Nephron (organoid): ENCODE results near the gene MYT1.

Experiments
- H3K27ac Mint-ChIP-seq, 3 experiments: 2 replicates each; pipeline ENCODE4 v1.8.0; 2020; ENCODE audit warnings: mixed read lengths in 3 of 3, mild to moderate bottlenecking in 2 of 3, moderate library complexity in 1 of 3
- H3K27me3 Mint-ChIP-seq: 2 replicates; pipeline ENCODE4 v1.8.0; 2021; ENCODE audit warnings: low read depth, mild to moderate bottlenecking, moderate library complexity, mixed read lengths
- H3K36me3 Mint-ChIP-seq: 2 replicates; pipeline ENCODE4 v1.8.0; 2020; ENCODE audit warnings: low read depth, mixed read lengths
- H3K4me1 Mint-ChIP-seq: 2 replicates; pipeline ENCODE4 v1.8.0; 2020; ENCODE audit warnings: mixed read lengths
- H3K4me3 Mint-ChIP-seq, 3 experiments: 2 replicates each; pipeline ENCODE4 v1.8.0; 2020; ENCODE audit warnings: mild to moderate bottlenecking in 3 of 3, mixed read lengths in 3 of 3, moderate library complexity in 2 of 3
- H3K9me3 Mint-ChIP-seq: 2 replicates; pipeline ENCODE4 v1.8.0; 2020; ENCODE audit warnings: mixed read lengths
- TF ChIP-seq, protein P1 (sequence below), 3 experiments: fragments of 200-600 bp; sonication (generic); IDR thresholded peaks; one replicate each; pipeline ENCODE4 v1.5.0; 2021; ENCODE audit warnings: antibody characterized with exemption in 3 of 3; ENCODE audit not compliant: unreplicated experiment in 3 of 3

MYT1 gene

DNA sequence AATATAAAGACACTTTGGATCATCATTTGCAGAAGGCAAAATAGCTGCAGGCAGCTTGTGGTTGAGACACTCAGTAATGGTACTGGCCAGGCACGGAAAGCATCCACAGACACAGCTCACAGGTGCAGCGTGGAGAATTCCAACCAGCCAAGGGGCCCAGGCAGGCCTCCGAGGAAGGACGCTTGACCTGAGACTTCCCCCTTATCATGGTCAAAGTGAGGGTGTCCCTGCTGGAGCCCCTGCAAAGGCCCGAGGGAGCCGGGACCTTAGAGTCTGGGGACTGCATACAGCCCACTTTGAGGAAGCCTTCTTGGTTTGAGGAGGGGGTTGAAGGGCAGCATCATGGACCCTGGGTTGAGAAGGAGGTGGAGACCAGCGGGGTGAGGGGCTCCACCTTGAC, 15.1 kb upstream of the MYT1 start:
- H3K9me3 Mint-ChIP-seq = peaks cover 5% of the 10 kb centered on the region
- no peak overlapping the region for H3K27ac Mint-ChIP-seq
- no peaks in the 10 kb centered on the region for H3K36me3 Mint-ChIP-seq
- peaks cover 19% of the 10 kb centered on the region for H3K27me3 Mint-ChIP-seq
- no peak overlapping the region for H3K4me3 Mint-ChIP-seq
- no peaks in the 10 kb centered on the region for H3K4me1 Mint-ChIP-seq
- TF ChIP-seq, protein P1, sequence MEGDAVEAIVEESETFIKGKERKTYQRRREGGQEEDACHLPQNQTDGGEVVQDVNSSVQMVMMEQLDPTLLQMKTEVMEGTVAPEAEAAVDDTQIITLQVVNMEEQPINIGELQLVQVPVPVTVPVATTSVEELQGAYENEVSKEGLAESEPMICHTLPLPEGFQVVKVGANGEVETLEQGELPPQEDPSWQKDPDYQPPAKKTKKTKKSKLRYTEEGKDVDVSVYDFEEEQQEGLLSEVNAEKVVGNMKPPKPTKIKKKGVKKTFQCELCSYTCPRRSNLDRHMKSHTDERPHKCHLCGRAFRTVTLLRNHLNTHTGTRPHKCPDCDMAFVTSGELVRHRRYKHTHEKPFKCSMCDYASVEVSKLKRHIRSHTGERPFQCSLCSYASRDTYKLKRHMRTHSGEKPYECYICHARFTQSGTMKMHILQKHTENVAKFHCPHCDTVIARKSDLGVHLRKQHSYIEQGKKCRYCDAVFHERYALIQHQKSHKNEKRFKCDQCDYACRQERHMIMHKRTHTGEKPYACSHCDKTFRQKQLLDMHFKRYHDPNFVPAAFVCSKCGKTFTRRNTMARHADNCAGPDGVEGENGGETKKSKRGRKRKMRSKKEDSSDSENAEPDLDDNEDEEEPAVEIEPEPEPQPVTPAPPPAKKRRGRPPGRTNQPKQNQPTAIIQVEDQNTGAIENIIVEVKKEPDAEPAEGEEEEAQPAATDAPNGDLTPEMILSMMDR (IDR thresholded peaks at IDR 0.05; ENCODE audit: unreplicated experiment in 3 of 3) = no peak

DNA sequence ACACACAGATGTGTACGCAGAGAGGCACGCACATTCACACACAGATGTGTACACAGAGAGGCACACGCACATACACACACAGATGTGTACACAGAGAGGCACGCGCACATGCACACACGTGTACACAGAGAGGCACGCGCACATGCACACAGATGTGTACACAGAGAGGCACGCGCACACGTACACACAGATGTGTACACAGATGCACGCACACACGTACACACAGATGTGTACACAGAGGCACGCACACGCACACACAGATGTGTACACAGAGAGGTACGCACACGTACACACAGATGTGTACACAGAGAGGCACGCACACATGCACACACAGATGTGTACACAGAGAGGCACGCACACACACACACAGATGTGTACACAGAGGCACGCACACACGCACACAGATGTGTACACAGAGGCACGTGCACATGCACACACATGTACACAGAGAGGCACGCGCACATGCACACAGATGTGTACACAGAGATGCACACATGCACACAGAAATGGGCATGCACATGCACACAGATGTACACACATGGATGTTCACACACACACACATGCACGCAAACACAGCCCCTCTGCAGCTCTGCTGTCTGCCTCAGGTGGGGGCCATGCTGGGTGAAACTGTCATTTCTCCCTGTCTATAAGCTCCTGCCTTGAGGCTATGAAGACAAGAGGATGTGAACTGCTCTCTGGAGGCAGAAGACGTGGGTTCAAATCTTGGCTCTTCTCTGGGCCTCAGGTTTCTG, 14.3 kb upstream of the MYT1 start:
- no peak overlapping the region for H3K27ac Mint-ChIP-seq
- H3K9me3 Mint-ChIP-seq = peaks cover 2% of the 10 kb centered on the region
- TF ChIP-seq, protein P1 (IDR thresholded peaks at IDR 0.05; ENCODE audit: unreplicated experiment in 3 of 3) = no peak
- H3K4me1 Mint-ChIP-seq = no peaks in the 10 kb centered on the region
- H3K27me3 Mint-ChIP-seq = peaks cover 19% of the 10 kb centered on the region
- H3K4me3 Mint-ChIP-seq = no peak overlapping the region
- H3K36me3 Mint-ChIP-seq = no peaks in the 10 kb centered on the region

DNA sequence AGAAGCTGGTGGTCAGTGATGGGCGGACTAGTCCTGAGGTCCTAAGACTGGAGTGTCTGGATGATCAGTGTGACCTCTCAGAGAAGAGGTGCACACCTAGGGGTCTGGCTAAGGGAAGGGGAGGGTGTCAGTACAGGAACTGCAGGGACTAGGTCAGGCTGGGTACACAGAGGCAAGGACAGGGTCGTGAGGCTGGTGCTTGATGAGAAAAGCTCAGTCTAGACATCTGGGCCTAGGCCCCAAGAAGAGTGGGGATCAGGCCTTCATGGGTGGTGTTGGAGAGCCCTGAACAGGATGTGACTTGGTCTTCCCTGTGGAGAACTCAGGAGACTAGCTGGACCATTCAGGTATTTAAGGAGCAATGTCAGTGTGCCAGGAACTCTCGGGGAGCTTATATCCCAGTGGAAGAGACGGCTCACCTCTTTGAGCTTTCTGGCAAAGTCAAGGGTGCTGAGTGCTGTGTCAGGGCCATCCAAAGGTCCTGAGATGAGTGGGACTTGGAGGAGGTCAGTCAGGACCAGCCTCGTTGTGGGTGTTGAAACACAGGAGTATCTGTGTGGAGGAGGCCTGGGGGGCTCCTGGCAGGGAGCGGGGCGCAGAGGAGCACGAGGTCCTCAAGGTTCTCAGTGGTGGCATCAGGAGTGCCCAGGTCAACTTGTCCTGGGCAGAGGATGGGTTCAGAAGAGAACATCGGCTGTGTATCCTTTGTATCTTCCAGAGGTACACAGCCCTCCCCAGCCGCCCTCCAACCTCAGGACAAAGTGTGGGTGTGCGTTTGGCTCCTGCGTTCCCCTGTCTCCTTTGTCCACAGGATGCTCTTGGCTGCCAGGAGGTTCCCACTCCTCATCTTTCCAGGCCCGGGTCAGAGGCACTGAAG, 13.3 kb upstream of the MYT1 start:
- Mint-ChIP-seq H3K27me3 (peaks cover 24% of the 10 kb centered on the region), H3K36me3 (no peaks in the 10 kb centered on the region), H3K9me3 (no peaks in the 10 kb centered on the region), H3K4me1 (no peaks in the 10 kb centered on the region), H3K4me3 (no peak overlapping the region), H3K27ac (no peak overlapping the region)
- TF ChIP-seq, protein P1 (IDR thresholded peaks at IDR 0.05; ENCODE audit: unreplicated experiment in 3 of 3) = no peak

DNA sequence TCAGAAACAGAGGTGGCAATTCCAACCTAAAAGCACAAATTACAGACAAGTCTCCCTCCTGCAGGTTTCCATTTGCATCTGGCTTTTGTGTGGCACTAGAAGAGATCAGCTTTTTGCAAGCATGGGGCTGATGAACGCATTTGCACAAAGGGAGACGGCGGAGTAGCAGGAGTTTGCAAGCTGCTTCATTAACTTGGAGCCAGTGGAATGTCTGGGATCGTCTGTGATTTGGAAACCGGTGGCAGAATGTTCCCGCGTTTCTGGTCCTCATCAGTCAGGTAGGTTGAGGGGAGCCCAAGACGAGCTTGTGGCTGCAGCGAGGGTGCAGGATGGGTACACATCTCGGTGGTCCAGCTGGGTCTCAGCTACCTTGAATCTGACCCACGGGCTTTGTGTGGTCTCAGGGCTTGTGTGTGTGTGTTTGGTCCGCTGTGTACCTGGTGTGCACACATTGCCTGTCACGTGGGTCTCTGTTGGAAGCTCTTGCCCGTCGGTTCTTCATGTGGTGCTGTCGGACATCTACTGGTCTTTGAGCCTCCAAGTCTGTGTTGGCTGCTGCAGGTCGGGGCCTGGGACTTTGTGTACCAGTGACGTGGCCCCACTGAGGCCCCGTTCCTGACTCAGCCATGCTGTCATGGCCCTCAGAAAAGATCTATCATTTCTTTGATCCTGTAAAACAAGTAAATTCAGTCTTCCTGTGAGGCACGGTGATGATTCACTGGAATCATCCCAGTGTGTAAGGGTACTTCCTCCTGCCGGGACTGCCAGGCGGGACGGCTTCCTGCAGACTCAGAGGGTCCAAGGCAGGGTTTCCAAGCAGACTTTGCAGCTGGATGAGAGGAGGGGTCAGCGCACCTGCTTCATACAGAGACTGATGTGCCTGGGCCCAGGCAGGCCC, 12.4 kb upstream of the MYT1 start:
- H3K27me3 Mint-ChIP-seq = peaks cover 24% of the 10 kb centered on the region
- H3K4me1 Mint-ChIP-seq = no peaks in the 10 kb centered on the region
- no peaks in the 10 kb centered on the region for H3K36me3 Mint-ChIP-seq
- no peaks in the 10 kb centered on the region for H3K9me3 Mint-ChIP-seq
- TF ChIP-seq, protein P1 (IDR thresholded peaks at IDR 0.05; ENCODE audit: unreplicated experiment in 3 of 3) = no peak
- no peak overlapping the region for H3K4me3 Mint-ChIP-seq
- no peak overlapping the region for H3K27ac Mint-ChIP-seq

DNA sequence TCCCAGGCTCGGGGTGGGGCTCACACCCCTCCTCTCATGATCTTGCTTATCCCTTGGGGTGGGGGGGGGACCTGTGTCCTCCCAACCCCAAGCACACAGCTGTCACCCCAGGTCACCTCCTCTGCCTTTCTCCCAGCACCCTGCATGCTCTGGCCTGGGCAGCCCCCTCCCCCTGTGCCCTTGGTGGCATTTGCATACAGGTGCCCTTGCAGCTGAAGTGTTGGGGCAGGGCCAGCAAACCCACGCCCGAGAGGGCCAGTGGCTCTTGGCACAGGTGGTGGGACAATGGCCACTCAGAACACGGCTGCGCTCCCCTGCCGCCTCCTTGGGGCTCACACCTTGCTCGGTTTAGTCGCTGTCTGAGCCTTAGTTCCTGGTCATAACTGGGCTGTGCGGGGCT, 11.3 kb upstream of the MYT1 start:
- Mint-ChIP-seq H3K27me3 (peaks cover 24% of the 10 kb centered on the region), H3K36me3 (no peaks in the 10 kb centered on the region), H3K4me1 (no peaks in the 10 kb centered on the region), H3K9me3 (no peaks in the 10 kb centered on the region), H3K27ac (no peak overlapping the region), H3K4me3 (no peak overlapping the region)
- TF ChIP-seq, protein P1 (IDR thresholded peaks at IDR 0.05; ENCODE audit: unreplicated experiment in 3 of 3) = no peak
